ENCODE data around the gene CLRN2.

Gene CLRN2

DNA sequence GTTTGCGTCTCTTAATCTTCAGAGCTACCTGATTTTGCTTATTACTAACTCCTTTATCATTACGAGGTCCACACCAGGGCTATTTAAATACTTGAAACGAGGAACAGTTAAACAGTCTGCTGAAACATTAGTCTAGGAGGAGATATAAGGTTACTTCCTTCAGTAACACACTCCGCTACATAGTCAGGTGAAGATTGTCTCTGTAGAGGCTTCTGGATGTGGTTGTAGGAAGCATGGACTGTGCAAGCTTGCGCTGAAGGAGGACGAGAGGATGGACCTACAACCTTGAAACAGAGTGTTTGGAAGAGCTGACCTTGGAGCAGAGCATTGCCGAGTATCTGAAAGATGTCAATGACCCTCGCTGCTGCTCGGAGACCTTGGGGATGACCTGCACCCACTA is at the start of gene CLRN2:
CLRN2 (plus strand) TSS at position 301 of the 400 bp plus-strand sequence. CDS start 102 bp downstream, outside the sequence.
- no peak for DNase-seq

- no peak for DNase-seq
Observed at GRCh38 chr4:17468619-17469221, 46.2 kb upstream of the CLRN2 start.

DNA sequence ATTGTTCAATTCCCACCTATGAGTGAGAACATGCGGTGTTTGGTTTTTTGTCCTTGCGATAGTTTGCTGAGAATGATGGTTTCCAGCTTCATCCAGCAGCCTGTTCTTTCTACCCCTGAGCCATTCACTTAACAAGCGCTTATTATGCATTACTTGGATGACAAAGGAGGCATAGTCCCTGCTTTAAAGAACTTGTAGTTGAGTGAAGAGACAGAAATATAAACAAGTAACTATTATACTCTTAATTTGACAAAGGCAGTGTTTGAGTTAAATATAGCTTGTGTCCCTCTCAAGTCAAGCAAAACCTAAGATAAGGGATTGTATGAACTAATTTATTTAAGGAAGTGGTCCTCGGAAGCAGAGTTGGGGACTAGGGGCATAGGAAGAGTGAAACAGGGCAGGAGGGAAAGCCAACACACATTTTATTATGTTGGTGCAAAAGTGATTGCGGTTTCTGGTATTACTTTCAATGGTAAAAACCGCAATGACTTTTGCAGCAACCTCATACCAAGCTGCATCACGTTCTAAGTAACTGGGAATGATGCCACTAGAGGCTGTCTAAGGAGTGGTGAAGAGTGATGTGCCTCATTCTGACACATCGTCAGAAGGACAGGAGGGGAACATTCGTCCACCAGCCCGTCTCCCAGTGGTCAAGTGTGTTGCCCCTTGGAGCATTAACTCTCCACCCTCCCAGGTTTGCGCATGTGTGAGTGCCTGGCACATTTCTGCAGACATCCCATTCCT is 44.9 kb upstream of the CLRN2 start:
- DNase-seq = no peak

DNA sequence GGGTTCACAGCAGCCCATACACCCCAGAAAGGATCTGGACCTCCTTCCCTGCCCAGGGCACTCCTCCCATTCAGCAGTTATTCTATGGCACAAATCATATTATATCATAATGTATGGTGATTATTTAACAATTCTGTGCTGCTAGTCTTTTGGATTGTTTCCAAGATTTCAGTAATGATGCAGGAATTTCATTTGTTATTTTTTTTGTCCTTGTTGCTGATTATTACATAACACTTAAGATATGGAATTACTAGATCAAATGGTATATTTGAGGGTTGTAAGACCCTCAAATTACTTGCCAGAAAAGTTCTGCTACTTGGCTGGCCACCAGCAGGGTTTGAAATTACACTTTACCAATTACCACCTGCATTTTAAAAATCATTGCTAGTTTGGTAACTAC is 39.5 kb upstream of the CLRN2 start:
- no peak for DNase-seq

DNA sequence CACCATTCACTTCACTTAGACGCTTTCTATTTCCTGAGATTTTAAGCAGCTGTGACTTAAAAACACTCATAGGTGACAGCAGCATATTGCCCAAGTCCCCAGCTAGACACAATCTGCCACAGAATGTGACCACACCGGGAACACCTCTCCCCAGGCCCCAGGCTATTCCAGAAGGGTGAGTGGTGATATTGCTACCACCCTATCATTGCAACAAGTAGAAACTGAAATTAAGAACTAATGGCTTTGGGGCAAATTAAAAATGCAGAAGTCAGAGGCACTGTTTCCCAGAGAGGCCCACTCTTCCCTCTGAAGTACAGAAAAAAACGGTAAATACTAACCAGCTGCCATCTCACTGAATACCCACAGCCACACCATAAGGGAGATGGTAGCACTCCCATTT is 38.1 kb upstream of the CLRN2 start:
- DNase-seq = no peak

DNA sequence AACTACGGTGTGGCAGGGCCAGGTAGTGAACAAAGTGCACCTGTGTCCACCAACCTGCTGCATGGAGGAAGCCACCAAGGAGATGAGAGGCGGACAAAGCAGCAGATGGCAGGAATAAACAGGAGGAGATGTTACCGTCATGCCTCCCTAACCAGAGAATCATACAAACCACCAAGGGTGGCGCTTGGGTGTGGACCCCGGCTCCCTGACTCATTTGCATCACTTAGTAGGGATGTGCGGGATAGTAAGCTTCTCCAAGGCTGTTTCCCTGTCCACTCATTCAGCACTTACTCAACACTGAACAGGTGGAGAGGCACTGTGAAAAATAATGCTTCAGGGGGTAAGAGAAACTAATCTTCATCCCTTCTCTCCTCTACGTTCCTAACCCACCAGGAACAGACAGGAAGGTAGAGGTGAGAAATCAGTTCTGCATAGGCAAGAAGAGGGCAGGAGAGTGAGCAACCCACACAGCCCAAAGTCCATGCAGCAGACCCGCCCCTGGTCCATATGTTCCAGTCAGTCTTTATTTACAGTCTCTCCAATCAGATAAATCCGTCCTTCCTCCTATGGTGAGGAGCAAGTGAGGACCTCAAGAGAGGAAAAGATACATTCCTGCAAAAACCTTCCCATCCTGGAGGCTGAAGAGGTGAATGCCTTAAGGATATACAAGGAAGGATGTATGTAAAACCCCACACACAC is 37.0 kb upstream of the CLRN2 start:
- DNase-seq = no peak

GRCh38 chr4:17480210-17480927 is 34.6 kb upstream of the CLRN2 start:
- no peak for DNase-seq

DNA sequence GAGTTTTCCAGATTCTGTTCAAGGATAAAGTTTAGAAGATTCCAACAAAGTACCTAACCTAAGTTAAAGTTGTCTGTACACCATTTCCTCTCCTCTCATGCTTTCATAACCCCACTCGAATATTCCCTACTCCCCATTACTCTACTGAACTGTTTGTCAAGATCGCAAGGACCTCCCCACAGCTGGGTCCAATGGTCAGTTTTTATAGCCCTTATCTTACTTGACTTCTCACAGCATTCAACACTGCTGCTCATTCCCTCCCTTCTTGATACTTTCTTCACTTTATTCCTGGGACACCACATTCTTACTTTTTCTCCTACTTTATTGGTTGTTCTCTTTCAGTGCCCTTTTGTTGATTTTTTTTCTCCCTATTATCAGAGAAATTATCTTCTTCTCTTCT is 34.0 kb upstream of the CLRN2 start:
- no peak for DNase-seq

DNA sequence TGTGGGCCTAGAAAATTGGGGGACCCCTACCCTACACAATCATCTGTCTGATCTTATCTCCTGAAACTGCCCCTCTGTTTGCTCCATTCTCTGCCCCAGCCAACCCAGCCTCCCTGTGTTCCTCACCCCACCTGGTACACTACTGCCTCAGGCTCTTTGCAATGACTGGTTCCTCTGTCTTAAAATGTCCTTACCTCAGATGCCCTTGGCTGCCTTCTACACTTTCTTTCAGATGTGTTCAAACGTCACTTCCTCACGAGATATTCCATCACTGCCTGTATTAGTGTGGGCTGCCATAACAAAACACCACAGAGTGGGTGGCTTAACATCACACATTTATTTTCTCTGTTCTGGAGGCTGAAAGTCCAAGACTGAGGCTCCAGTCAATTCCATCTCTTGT is 32.2 kb upstream of the CLRN2 start:
- no peak for DNase-seq

GRCh38 chr4:17489123-17489522 is 25.8 kb upstream of the CLRN2 start:
- no peak for DNase-seq

- DNase-seq = no peak
Observed at GRCh38 chr4:17489721-17490120, 25.2 kb upstream of the CLRN2 start.

DNA sequence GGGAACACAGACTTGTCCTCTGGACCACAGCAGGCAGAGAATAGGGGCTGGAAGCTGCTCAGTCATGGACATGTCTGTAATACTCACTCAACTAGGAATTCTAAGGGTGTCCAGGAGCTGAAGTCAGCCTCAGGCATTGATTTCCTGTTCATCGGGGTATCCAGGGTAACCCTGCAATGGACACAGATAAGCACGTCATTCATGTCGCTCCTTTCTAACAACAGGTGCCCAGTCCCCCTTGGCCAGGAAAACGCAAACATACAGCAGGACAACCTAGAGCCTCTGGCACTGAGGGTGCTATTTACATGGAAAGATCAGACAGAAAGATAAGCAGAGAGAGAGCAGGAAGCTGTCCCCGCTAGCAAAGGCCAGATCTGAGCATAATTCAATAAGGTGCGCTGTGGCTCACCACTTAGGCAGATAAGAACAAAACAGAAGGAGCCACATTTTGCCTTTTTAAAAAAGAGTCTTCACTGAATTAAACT is 24.3 kb upstream of the CLRN2 start:
- no peak for DNase-seq

- DNase-seq = no peak
Observed at GRCh38 chr4:17491196-17491595, 23.8 kb upstream of the CLRN2 start.

DNA sequence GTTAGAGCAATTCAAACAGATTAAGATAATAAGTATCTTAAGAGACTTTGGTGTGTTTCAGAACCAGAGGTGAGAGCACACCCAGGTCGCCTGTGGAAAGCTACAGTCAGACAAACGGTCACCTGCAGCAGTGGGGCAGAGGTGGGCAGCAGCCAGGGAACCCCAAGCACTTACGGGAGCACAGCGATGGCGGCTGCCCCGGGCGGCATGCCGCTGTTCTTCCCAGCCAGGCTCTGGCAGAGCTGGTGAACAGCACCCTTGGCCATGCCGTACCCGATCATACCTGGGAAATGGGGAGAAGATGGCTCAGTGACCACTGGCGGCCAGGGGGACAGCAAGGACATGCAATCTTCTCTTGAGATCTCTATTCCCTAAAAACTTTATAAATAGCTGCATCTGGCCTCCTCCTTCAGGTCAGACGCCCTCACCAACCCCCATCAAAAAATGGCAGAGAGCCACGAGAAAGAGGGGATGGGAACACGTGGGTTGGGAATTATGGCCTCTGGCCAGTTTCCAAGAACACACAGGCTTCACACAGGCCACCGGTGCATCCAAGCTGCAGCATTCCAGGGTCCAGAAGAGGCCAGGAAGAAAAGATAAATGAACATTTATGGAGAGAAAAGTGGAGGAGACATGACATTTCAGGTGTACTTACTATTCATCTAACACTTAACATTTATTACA is 22.8 kb upstream of the CLRN2 start:
- DNase-seq = no peak

DNA sequence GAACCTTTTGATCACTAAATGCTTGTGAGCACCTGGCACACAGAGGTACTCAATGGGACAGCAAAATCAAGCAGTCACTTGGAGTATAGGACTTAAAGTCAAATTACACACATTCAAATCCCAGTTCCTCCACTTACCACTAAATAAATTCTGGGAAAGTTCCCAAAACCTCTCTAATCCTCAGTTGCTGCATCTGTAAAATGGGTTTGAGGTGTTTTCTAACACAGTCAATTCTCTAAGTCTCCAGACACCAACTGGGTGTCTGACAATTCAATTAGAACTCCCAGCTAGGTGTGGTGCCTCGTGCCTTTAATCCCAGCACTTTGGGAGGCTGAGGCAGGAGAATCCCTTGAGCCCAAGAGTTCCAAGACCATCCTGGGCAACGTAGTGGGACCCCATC is 22.1 kb upstream of the CLRN2 start:
- DNase-seq = no peak

- DNase-seq = no peak
Observed at GRCh38 chr4:17493619-17494018, 21.3 kb upstream of the CLRN2 start.

GRCh38 chr4:17494258-17495190 is 20.4 kb upstream of the CLRN2 start:
- no peak for DNase-seq

GRCh38 chr4:17497890-17498523 is 17.0 kb upstream of the CLRN2 start:
- no peak for DNase-seq

DNA sequence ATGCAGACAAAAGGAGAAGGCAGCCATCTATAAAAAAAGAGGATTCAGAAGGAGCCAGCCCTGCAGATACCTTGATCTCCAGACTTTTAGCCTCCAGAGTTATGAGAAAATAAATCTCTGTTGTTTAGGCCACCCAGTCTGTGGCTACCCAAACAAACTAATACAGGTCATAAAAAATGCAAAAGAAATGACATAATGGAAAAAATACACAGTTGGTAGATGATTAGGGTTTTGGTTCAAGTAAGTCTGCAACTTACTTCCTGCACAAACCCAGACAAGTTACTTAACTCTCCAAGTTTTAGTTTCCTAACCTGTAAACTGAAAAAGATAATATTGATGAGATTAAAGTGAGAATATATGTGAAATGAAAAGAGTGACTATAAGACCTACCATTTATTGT is 14.4 kb upstream of the CLRN2 start:
- DNase-seq = no peak

DNA sequence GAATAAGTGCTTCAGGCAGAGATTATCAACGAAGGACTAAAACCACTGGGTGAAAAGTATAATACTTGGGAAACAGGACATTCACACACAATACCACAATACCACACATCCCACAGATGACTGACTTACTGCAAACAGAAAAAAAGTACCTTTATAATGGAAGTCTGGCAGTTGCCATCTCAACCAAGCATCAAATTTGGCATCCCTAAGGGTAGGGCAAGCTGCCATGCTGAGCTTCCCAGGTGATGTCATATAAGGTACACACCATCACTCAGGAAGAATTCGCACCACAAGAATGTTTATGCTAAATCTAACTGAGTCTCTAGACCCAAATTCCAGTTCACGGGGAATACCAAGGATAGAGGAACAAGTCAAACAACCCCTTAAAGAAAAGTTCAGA is 12.2 kb upstream of the CLRN2 start:
- no peak for DNase-seq

GRCh38 chr4:17504081-17504480 is 10.9 kb upstream of the CLRN2 start:
- DNase-seq = no peak

Measured in activated T-cell treated with anti-CD3 and anti-CD28 coated beads, Interleukin-2, amount 50 U/mL, for 1 hour (primary cell).